B cell (primary cell): ENCODE data around the gene ATF7IP2. TPM values are rescaled to one million over a fixed set of nuclear protein-coding genes. Genes with fewer than 3 reads are reported as not detected.

Experiments used
- ATAC-seq: fragments of 200-7000 bp; cut with Tn5 transposase; one replicate; pipeline ENCODE4 v1.10.0; 2021; ENCODE audit warnings: low read depth, mild to moderate bottlenecking, moderate number of reproducible peaks, moderate library complexity
- CTCF ChIA-PET: fragments of 350-600 bp; sonication (Branson Sonifier 250); formaldehyde crosslinking; loops from one replicate; lab custom pipeline; 2021; ENCODE audit warnings: antibody characterized with exemption, inconsistent platforms; lab: Charles Lee
- POLR2A ChIA-PET: fragments of 350-600 bp; sonication (Branson Sonifier 250); formaldehyde crosslinking; loops from one replicate; lab custom pipeline; 2021; ENCODE audit warnings: antibody characterized with exemption; lab: Charles Lee
- DNase-seq: peaks from one replicate; pipeline ENCODE4 v3.0.0; 2013
- H2AFZ ChIP-seq: 2 replicates; pipeline ENCODE4 v1.6.1; 2012; ENCODE audit warnings: mild to moderate bottlenecking, low read depth, low read length; ENCODE audit not compliant: insufficient read depth, poor library complexity, severe bottlenecking
- H3K27ac ChIP-seq, 2 donors: 1 replicate in 1 of 2; 2 replicates in 1 of 2; pipeline ENCODE4 v1.5.1; 2012 to 2013; ENCODE audit warnings: low read length in 2 of 2, mild to moderate bottlenecking in 2 of 2, moderate library complexity in 1 of 2
- H3K27me3 ChIP-seq, 4 experiments: fragments of 200-600 bp in 1 of 4; sonication (generic) in 1 of 4; replicated peaks in 1 of 4; 1 replicate in 2 of 4; 2 replicates in 2 of 4; pipeline versions ENCODE4 v1.6.1 to v1.7.0; 2013 to 2016; ENCODE audit warnings: low read length in 3 of 4, mild to moderate bottlenecking in 2 of 4, mixed read lengths in 1 of 4, moderate library complexity in 1 of 4; ENCODE audit not compliant: insufficient read depth in 4 of 4, control insufficient read depth in 3 of 4; ENCODE audit errors: control extremely low read depth in 1 of 4
- H3K36me3 ChIP-seq, 2 experiments: replicated peaks in 1 of 2; 1 replicate in 1 of 2; 2 replicates in 1 of 2; pipeline versions ENCODE4 v1.6.1 to v1.7.1; 2013; ENCODE audit warnings: low read length in 1 of 2; ENCODE audit not compliant: insufficient read depth in 2 of 2, control insufficient read depth in 1 of 2; ENCODE audit errors: control extremely low read depth in 1 of 2, extremely low read depth in 1 of 2
- H3K4me1 ChIP-seq, 2 donors: fragments of 200-600 bp in 1 of 2; sonication (generic) in 1 of 2; 1 replicate in 1 of 2; 2 replicates in 1 of 2; pipeline versions ENCODE4 v1.5.1 to v1.6.1; 2013 to 2017; ENCODE audit warnings: low read length in 2 of 2; ENCODE audit not compliant: control insufficient read depth in 2 of 2, insufficient read depth in 2 of 2
- H3K4me2 ChIP-seq: replicated peaks from 2 replicates; pipeline ENCODE3; 2012; ENCODE audit warnings: mild to moderate bottlenecking, low read depth, low read length; ENCODE audit not compliant: poor library complexity, severe bottlenecking
- H3K4me3 ChIP-seq, 5 experiments: fragments of 200-600 bp in 1 of 5; sonication (generic) in 1 of 5; 1 replicate in 3 of 5; 2 replicates in 2 of 5; pipeline versions ENCODE4 v1.5.1 to v1.7.0; 2011 to 2016; ENCODE audit warnings: low read length in 4 of 5, mild to moderate bottlenecking in 4 of 5, low read depth in 2 of 5, control low read depth in 1 of 5, moderate library complexity in 1 of 5; ENCODE audit not compliant: insufficient read depth in 1 of 5; ENCODE audit errors: control extremely low read depth in 1 of 5, extremely low read depth in 1 of 5
- H3K79me2 ChIP-seq: fragments of 200-600 bp; sonication (generic); one replicate; pipeline ENCODE4 v1.6.0; 2016; ENCODE audit warnings: low read length; ENCODE audit not compliant: control insufficient read depth, insufficient read depth
- H3K9ac ChIP-seq: fragments of 200-600 bp; sonication (generic); 2 replicates; pipeline ENCODE4 v1.6.1; 2017; ENCODE audit warnings: mild to moderate bottlenecking, low read length, moderate library complexity
- H3K9me3 ChIP-seq, 3 donors: one replicate each; pipeline versions ENCODE4 v1.6.1 to v1.7.1; 2013; ENCODE audit warnings: low read length in 2 of 3; ENCODE audit not compliant: control insufficient read depth in 2 of 3, insufficient read depth in 1 of 3; ENCODE audit errors: control extremely low read depth in 1 of 3
- H4K20me1 ChIP-seq: 2 replicates; pipeline ENCODE4 v1.6.0; 2012; ENCODE audit warnings: mild to moderate bottlenecking, low read length; ENCODE audit not compliant: insufficient read depth, control insufficient read depth, poor library complexity, severe bottlenecking
- H3K27ac Mint-ChIP-seq: one replicate; pipeline ENCODE4 v1.8.0; 2021; ENCODE audit warnings: mixed read lengths
- H3K27me3 Mint-ChIP-seq: one replicate; pipeline ENCODE4 v1.8.0; 2021; ENCODE audit warnings: mixed read lengths
- H3K4me1 Mint-ChIP-seq: one replicate; pipeline ENCODE4 v1.8.0; 2021; ENCODE audit warnings: mixed read lengths
- H3K4me3 Mint-ChIP-seq: one replicate; pipeline ENCODE4 v1.8.0; 2021; ENCODE audit warnings: mixed read lengths
- H3K9me3 Mint-ChIP-seq: one replicate; pipeline ENCODE4 v1.8.0; 2022; ENCODE audit warnings: mixed read lengths; ENCODE audit not compliant: insufficient read depth
- CTCF ChIP-seq: fragments of 200-600 bp; IDR thresholded peaks from one replicate; pipeline ENCODE4 v1.8.0; 2022; ENCODE audit warnings: antibody characterized with exemption, mild to moderate bottlenecking
- EZH2 ChIP-seq: IDR thresholded peaks from 2 replicates; pipeline ENCODE4 v1.6.1; 2012; ENCODE audit warnings: borderline replicate concordance, low read depth, mild to moderate bottlenecking, moderate library complexity, low read length; ENCODE audit not compliant: insufficient read depth, poor library complexity, severe bottlenecking
- WGBS: methylation state at CpG from one replicate; pipeline ENCODE4 v1.1.5; 2013; ENCODE audit warnings: missing lambda C conversion rate; ENCODE audit not compliant: insufficient coverage; 5-methylcytosine and 5-hydroxymethylcytosine counted together
- intact Hi-C: fragments of 100-400 bp; cut with micrococcal nuclease; formaldehyde crosslinking; loops from one replicate; pipeline ENCODE4 v1.10.0; 2022
- polyA plus RNA-seq: library from polyadenylated mRNA; depleted of rRNA; stranded (reverse); fragments of >200 nt; gene quantifications from 2 replicates; pipeline ENCODE4 v1.2.3, GENCODE V29; 2012
- total RNA-seq, 2 donors: library from RNA; stranded (reverse); fragments of 120-200 nt in 1 of 2; gene quantifications; 1 replicate in 1 of 2; 2 replicates in 1 of 2; pipeline versions ENCODE4 v1.2.3 to v1.2.4, GENCODE V29; 2013 to 2022

The ATF7IP2 gene
- total and polyA plus RNA-seq, 2 donors (not counting 1 experiment from before 2014, with no cell fraction given), result 67.5 to 105 TPM

GRCh38 chr16:10339777-10340732 lies 45.8 kb upstream of the ATF7IP2 start:
- ChIA-PET POLR2A (interaction anchor here (0.7 kb wide), 1 partner anchor 14 kb away, joined by 8 read pairs; no protein-coding TSS in a partner anchor), CTCF (interaction anchor here (1.1 kb wide), 1 partner anchor 12 kb away, joined by 3 read pairs; no protein-coding TSS in a partner anchor)
- Histone ChIP-seq H3K4me3 (no peak overlapping the region), H4K20me1 (no peaks in the 10 kb centered on the region), H3K4me2 (no peak overlapping the region), H3K36me3 (no peaks in the 10 kb centered on the region), H3K79me2 (no peaks in the 10 kb centered on the region), H3K4me1 (peaks cover 0 to 15% of the 10 kb centered on the region in 2 donors), H3K9ac (no peak overlapping the region), H2AFZ (no peak overlapping the region), H3K27me3 (no peaks in the 10 kb centered on the region), H3K9me3 (peaks cover 6 to 86% (median 45%) of the 10 kb centered on the region in 3 donors), H3K27ac (peak overlapping the region; percentile 63 to 78)
- intact Hi-C loops, result no loop called here
- TF ChIP-seq CTCF (no peak), EZH2 (no peak)
- ATAC-seq (peak; percentile 58), DNase-seq (peak; percentile 65)
- peaks cover 10% of the 10 kb centered on the region for H3K4me1 Mint-ChIP-seq
- whole genome bisulfite sequencing, result 56% methylated on average over 8 of the region's 8 CpGs
- no peaks in the 10 kb centered on the region for H3K27me3 Mint-ChIP-seq
- peaks cover 22% of the 10 kb centered on the region for H3K9me3 Mint-ChIP-seq
- peak overlapping the region; percentile 26 for H3K4me3 Mint-ChIP-seq
- peak overlapping the region; percentile 93 for H3K27ac Mint-ChIP-seq
